Inflammatory macrophage (primary cell): ENCODE results near the gene NT5C.
A peak's percentile ranks its signal among the peaks of the same experiment; 100 is the strongest.
"Not testable (repeated sequence)": the region's sequence is repeated elsewhere in the genome, so short reads cannot be mapped to it uniquely, and the experiment has no call there.

Experiments
- DNase-seq, 2 donors: peaks; one replicate each; pipeline ENCODE4 v3.0.0-alpha.2; 2020 to 2022
- total RNA-seq, 18 experiments: gene quantifications; one replicate each; lab custom pipeline; 2026; ENCODE audit warnings: mixed read lengths in 6 of 18, inconsistent platforms in 2 of 18; lab: John Stamatoyannopoulos, UW

NT5C gene
- total RNA-seq = 4.2 to 18.4 (median 10.0) reads per million in 18 experiments

GRCh38 chr17:75131278-75132017, at the start of gene NT5C:
Gene NT5C (minus strand): TSS chr17:75131742. CDS start chr17:75131707, 35 bp downstream.
- peak; percentile 65 to 82 for DNase-seq

GRCh38 chr17:75181110-75181509, 49.6 kb upstream of the NT5C start:
- DNase-seq = peak in 1 of 2 donors; percentile 8

GRCh38 chr17:75178453-75178852, 46.9 kb upstream of the NT5C start:
- no peak for DNase-seq

GRCh38 chr17:75176625-75177024, 45.1 kb upstream of the NT5C start:
- no peak for DNase-seq

GRCh38 chr17:75174996-75175395, 43.5 kb upstream of the NT5C start:
- no peak for DNase-seq

GRCh38 chr17:75173526-75173925, 42.0 kb upstream of the NT5C start:
- no peak for DNase-seq

- no peak for DNase-seq
Observed at GRCh38 chr17:75168998-75169397, 37.5 kb upstream of the NT5C start.

GRCh38 chr17:75164606-75165005, 33.1 kb upstream of the NT5C start:
- DNase-seq = not testable (repeated sequence)

GRCh38 chr17:75163074-75163473, 31.5 kb upstream of the NT5C start:
- DNase-seq = no peak

GRCh38 chr17:75160211-75160610, 28.7 kb upstream of the NT5C start:
- DNase-seq = no peak

- no peak for DNase-seq
Observed at GRCh38 chr17:75159196-75160031, 27.9 kb upstream of the NT5C start.

GRCh38 chr17:75158480-75158879, 26.9 kb upstream of the NT5C start:
- not testable (repeated sequence) for DNase-seq

- no peak for DNase-seq
Observed at GRCh38 chr17:75155191-75155601, 23.7 kb upstream of the NT5C start.

GRCh38 chr17:75154195-75155106, 22.9 kb upstream of the NT5C start, which contains the start of gene JPT1:
Gene JPT1 (minus strand): TSS chr17:75154512. CDS start chr17:75154397, 115 bp downstream.
- peak; percentile 99 for DNase-seq

GRCh38 chr17:75153780-75154194, 22.2 kb upstream of the NT5C start:
- peak in 1 of 2 donors; percentile 12 for DNase-seq

GRCh38 chr17:75152922-75153779, 21.6 kb upstream of the NT5C start:
- DNase-seq = peak; percentile 34 to 51

- no peak for DNase-seq
Observed at GRCh38 chr17:75152523-75152921, 21.0 kb upstream of the NT5C start.

GRCh38 chr17:75151930-75152329, 20.4 kb upstream of the NT5C start:
- no peak for DNase-seq

- DNase-seq = peak; percentile 58 to 61
Observed at GRCh38 chr17:75147878-75148546, 16.5 kb upstream of the NT5C start.

- peak; percentile 42 to 64 for DNase-seq
Observed at GRCh38 chr17:75146592-75146991, 15.1 kb upstream of the NT5C start.
